Glomerular endothelial cell (primary cell): ENCODE measurements around the gene HS3ST3B1. TPM values are rescaled to one million over a fixed set of nuclear protein-coding genes. Genes with fewer than 3 reads are reported as not detected.

Source experiments
- DNase-seq: peaks from one replicate; pipeline ENCODE4 v3.0.0-alpha.2; 2011; ENCODE audit warnings: low read depth, low spot score; ENCODE audit errors: extremely low read depth
- total RNA-seq: library from RNA; depleted of rRNA; stranded (reverse); fragments of >200 nt; gene quantifications from 2 replicates; pipeline ENCODE4 v1.2.3, GENCODE V29; 2015

The HS3ST3B1 gene
- total RNA-seq, 1 donor from 2014 or later = 9.4 TPM

- DNase-seq = no peak
Observed at GRCh38 chr17:14302431-14303099, 1.7 kb downstream of the HS3ST3B1 start.

GRCh38 chr17:14303343-14304221 is 2.7 kb downstream of the HS3ST3B1 start:
- no peak for DNase-seq

- DNase-seq = no peak
Observed at GRCh38 chr17:14304222-14304772, 3.4 kb downstream of the HS3ST3B1 start.

- no peak for DNase-seq
Observed at GRCh38 chr17:14304773-14305517, 4.1 kb downstream of the HS3ST3B1 start.

- DNase-seq = no peak
Observed at GRCh38 chr17:14305785-14306496, 5.1 kb downstream of the HS3ST3B1 start.

DNA sequence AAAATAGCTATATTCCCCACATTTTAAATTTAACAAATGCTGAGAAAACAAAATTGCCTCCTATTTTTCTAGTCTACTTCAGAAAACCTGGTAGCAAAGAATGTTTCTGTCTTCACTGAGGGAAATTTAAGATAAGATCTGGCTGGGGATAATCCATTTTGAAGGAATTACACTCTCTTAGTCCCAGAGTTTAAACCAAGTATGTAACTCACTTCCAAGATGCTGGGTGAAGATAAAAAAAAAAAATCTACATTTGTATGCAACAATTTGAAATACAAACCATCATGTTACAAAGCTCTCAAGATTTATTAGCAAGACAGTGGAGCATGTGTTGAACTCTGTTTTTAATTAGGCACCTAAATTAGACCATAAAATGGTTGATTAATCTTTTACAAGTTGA is 5.7 kb downstream of the HS3ST3B1 start:
- DNase-seq = no peak

GRCh38 chr17:14307560-14308024 is 6.7 kb downstream of the HS3ST3B1 start:
- DNase-seq = no peak

DNA sequence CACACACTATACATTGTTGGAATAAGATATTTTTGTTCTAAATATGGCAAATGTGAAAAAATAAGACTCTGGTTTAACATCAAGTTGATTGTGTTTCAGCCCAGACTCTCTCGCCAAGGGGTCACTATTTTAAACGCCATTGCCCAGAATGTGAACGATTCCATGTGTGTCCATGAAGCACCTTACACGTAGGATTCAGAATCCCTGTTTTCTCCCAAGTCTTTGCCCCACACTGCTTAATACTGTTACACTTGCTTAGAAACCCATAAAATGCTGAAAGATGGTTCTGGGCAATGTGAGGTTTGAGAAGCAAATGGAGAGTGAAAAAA is 7.7 kb downstream of the HS3ST3B1 start:
- no peak for DNase-seq

GRCh38 chr17:14308965-14309879 is 8.3 kb downstream of the HS3ST3B1 start:
- no peak for DNase-seq

- no peak for DNase-seq
Observed at GRCh38 chr17:14310101-14310500, 9.2 kb downstream of the HS3ST3B1 start.

DNA sequence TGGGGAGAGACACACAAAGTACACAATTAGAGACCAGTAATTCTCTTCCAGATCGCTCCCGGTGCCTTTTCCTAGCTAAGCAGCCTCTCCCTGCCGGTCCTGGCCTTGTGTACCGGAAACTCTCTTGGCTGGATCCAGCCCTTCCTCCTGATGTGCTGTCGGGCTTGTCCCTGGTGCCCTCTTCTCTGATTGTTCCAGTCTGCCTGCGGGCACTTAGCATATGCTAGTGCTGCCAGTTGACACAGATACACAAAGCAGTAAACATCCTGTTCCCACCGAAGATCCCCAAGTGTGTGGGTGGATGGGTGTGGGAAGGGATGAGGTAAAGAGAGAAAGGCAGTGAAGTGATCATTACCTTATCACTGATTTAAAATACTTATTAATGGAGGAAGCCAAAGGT is 9.7 kb downstream of the HS3ST3B1 start:
- DNase-seq = no peak

DNA sequence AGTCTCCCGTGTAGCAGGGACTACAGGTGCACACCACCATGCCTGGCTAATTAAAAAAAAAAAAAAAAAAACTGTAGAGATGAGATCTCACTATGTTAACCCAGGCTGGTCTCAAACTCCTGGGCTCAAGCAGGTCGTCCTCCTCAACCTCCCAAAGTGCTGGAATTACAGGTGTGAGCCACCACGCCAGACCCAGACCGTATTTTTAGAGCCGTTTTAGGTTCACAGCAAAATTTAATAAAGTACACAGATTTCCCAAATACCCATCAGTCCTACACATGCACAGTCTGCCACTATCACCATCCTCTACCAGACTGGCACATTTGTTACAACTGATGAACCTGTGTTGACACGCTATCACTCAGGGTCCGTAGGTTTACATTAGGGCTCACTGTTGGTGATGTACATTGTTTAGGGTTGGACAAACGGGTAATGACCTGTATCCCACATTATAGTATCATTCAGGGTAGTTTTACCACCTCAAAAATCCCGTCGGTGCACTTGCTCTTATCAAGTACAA is 10.4 kb downstream of the HS3ST3B1 start:
- DNase-seq = no peak

GRCh38 chr17:14311981-14312380 is 11.1 kb downstream of the HS3ST3B1 start:
- DNase-seq = no peak

DNA sequence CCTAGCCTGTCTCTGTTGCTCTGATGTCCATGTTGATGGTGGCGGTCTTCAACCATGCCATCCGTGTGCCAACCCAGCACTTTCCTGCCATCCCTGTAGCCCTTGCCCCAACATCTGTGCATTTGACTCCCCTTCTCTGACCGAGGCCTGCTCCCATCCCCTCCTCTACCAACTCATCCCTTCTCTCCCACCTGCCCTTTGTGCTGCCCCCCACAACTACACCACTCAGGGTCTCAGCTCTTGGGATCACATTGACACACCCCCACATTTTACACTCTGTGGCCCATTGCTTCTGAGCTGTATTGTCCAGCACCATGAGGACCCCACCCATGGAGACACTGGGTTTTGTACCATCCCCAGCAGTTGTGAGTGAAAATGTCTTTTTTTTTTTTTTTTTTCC is 11.6 kb downstream of the HS3ST3B1 start:
- no peak for DNase-seq

DNA sequence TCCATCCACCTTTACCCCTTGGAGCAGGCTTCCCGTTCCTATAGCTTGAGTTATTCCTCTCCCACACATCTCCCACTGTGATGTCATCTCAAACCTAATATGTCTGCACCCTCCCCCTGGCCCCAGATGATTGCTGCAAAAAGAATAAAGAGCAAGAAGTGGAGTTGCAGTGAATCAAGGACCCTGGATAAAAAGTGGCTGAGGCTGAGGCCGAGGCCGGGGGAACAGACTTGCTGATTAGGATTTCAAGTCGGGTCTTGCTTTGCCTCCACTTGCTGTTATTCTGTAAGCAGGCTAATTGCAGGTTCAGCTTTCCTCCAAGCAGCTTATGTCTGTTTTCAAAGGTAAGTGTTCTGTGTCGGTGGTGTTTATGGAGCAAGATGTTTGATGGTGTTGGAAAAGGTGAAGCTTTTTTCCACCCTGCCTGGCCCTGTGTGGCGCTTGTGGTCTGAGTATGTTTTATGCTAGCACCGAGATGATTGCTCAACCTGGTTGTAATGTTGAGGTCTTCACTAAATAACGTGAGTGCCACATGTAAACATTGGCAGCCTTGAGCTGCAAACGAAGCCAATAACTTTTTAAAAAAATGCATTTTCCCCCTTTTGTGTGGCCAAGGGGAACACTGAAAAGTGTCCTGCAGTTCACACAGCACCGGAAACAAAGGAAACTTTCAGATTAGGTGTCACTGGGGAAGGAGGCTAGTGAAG is 15.4 kb downstream of the HS3ST3B1 start:
- no peak for DNase-seq

DNA sequence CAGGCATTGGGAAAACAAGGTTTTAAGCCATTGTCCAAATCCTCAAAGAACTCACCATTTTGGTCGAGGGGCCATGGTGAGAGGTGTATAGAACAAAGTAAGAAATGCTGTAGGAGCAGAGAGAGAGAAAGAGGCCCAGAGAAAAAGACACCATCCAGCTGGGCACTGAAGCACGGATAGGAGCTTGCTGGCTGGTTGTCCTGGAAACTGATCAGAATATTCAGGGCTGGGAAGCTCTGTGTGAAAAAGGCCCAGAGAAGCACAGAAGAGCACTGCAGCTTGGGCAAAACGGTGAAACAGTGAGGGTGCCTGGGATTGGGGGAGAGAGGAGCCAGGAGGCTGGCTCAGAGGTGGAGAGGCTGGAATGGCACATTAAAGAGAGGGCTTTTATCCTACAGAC is 16.5 kb downstream of the HS3ST3B1 start:
- no peak for DNase-seq

DNA sequence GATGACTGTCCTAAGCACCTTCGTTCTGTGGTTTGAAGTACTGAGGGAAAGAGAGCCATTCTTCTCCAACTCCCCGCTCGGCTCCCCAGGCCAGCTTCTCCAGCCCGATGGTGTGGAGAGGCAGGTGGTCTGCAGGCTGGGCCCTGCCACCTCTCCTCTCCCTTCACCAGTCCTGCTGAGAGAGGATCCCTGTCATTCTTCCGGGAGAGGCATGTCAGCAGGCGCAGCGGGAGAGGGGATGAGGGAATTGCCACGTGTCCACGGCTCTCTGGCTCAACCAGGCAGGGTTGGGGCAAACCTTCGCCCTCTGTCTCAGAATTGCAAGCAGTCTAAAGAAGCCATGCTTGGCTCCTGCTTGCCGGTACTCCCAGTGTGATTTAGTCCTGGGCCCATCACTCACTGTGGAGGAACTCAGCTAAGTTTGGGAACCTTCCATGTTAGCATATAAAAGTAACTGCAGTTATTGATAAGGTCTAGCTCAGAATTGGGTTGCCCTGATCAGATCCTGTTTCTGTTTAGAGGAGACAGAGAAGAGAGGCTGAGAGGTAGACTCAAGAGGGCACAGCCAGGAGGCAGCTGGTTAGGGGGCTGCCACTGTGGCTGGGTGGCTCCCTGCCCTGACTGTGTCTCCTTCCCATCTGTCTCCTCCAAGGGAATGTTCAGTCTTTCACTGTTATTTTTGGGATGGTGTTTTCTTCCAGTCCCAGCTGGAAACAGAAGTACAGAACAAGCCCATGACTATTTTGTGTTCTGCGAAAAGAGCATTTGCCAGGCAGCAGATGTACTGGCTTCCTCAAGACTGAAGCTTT is 17.4 kb downstream of the HS3ST3B1 start:
- DNase-seq = no peak

DNA sequence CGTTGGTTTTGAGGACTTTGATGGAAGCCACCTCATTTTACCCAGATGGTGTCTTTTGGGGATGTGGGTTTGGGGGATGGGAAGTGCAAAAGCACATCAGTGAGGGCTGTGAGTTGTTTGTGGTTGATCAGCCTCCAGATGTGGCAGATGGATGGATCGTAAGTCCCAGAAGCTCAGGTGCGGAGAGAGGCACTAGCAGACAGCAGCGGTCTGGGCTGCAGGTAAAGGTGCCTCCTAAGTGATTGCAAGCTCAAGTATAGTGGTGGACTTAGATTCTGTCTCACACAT is 18.0 kb downstream of the HS3ST3B1 start:
- no peak for DNase-seq
